ENCODE results near the gene GLDN.

GRCh38 chr15:51342227-51342999, 958 bp downstream of the GLDN start:
- TF ChIP-seq PBX3 (IDR thresholded peaks at IDR 0.05) (no peak), SMC3 (IDR thresholded peaks at IDR 0.05; ENCODE audit: low read depth, low read length) (no peak), TCF12 (IDR thresholded peaks at IDR 0.05) (no peak), CTCF (IDR thresholded peaks at IDR 0.05) (no peak), TAF1 (IDR thresholded peaks at IDR 0.05; ENCODE audit: borderline replicate concordance, low read depth, low read length) (no peak), RAD21 (IDR thresholded peaks at IDR 0.05; ENCODE audit: low read length) (no peak)

Measured in SK-N-SH (cell line).